Activated naive CD8-positive, alpha-beta T cell treated with anti-CD3 and anti-CD28 coated beads, Interleukin-2, amount 10 ng/mL, durations not matched to agents 7 days and 5 days (primary cell): ENCODE measurements around the gene TFEC. TPM values are rescaled to one million over a fixed set of nuclear protein-coding genes. Genes with fewer than 3 reads are reported as not detected.
"Not testable (repeated sequence)": the region's sequence is repeated elsewhere in the genome, so short reads cannot be mapped to it uniquely, and the experiment has no call there.

ENCODE experiments used
- ATAC-seq: fragments of 150-1000 bp; cut with Tn5 transposase; one replicate; pipeline ENCODE4 v1.10.0; 2021; ENCODE audit warnings: low read depth, moderate library complexity
- POLR2A ChIA-PET: fragments of 350-600 bp; sonication (Branson Sonifier 250); formaldehyde crosslinking; loops from one replicate; lab custom pipeline; 2021; ENCODE audit warnings: antibody characterized with exemption; lab: Charles Lee
- DNase-seq: peaks from one replicate; pipeline ENCODE4 v3.0.0; 2021
- H3K27ac Mint-ChIP-seq: one replicate; pipeline ENCODE4 v1.8.0; 2022; ENCODE audit warnings: mild to moderate bottlenecking, mixed read lengths
- H3K27me3 Mint-ChIP-seq: one replicate; pipeline ENCODE4 v1.8.0; 2022; ENCODE audit warnings: mild to moderate bottlenecking, moderate library complexity, mixed read lengths
- H3K36me3 Mint-ChIP-seq: one replicate; pipeline ENCODE4 v1.8.0; 2021; ENCODE audit warnings: mild to moderate bottlenecking, mixed read lengths
- H3K4me1 Mint-ChIP-seq: one replicate; pipeline ENCODE4 v1.8.0; 2021; ENCODE audit warnings: mixed read lengths
- H3K4me3 Mint-ChIP-seq: one replicate; pipeline ENCODE4 v1.8.0; 2022; ENCODE audit warnings: mild to moderate bottlenecking, moderate library complexity, mixed read lengths
- H3K9me3 Mint-ChIP-seq: one replicate; pipeline ENCODE4 v1.8.0; 2021; ENCODE audit warnings: mixed read lengths
- total RNA-seq, 2 experiments: library from RNA; stranded (reverse); gene quantifications; one replicate each; pipeline ENCODE4 v1.2.3, GENCODE V29; 2021

Gene TFEC, protein sequence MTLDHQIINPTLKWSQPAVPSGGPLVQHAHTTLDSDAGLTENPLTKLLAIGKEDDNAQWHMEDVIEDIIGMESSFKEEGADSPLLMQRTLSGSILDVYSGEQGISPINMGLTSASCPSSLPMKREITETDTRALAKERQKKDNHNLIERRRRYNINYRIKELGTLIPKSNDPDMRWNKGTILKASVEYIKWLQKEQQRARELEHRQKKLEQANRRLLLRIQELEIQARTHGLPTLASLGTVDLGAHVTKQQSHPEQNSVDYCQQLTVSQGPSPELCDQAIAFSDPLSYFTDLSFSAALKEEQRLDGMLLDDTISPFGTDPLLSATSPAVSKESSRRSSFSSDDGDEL
- 1 to 10 TPM; 1.1 to 1.3 TPM for total RNA-seq

GRCh38 chr7:116030651-116031276 is at the start of gene TFEC:
TSS of gene TFEC (minus strand) at chr7:116030763. CDS start at chr7:115984441, 46,322 bp downstream.
- POLR2A ChIA-PET, result no interaction called here
- ATAC-seq (no peak), DNase-seq (no peak)
- H3K36me3 Mint-ChIP-seq, result no peaks in the 10 kb centered on the region
- H3K27me3 Mint-ChIP-seq, result peaks cover 2% of the 10 kb centered on the region
- no peaks in the 10 kb centered on the region for H3K9me3 Mint-ChIP-seq
- H3K27ac Mint-ChIP-seq, result no peak within 1 kb of the TSS
- no peaks in the 10 kb centered on the region for H3K4me1 Mint-ChIP-seq
- no peak within 1 kb of the TSS for H3K4me3 Mint-ChIP-seq

GRCh38 chr7:116075351-116076145 is 45.0 kb upstream of the TFEC start:
- H3K36me3 Mint-ChIP-seq, result no peaks in the 10 kb centered on the region
- no peak overlapping the region for H3K27ac Mint-ChIP-seq
- H3K4me1 Mint-ChIP-seq, result no peaks in the 10 kb centered on the region
- DNase-seq (no peak), ATAC-seq (no peak)
- POLR2A ChIA-PET, result no interaction called here
- H3K27me3 Mint-ChIP-seq, result no peaks in the 10 kb centered on the region
- H3K4me3 Mint-ChIP-seq, result no peak overlapping the region
- H3K9me3 Mint-ChIP-seq, result no peaks in the 10 kb centered on the region

GRCh38 chr7:116071629-116072028 is 41.1 kb upstream of the TFEC start:
- peaks cover 4% of the 10 kb centered on the region for H3K27me3 Mint-ChIP-seq
- no peak overlapping the region for H3K27ac Mint-ChIP-seq
- H3K36me3 Mint-ChIP-seq, result no peaks in the 10 kb centered on the region
- DNase-seq, result no peak
- H3K4me1 Mint-ChIP-seq, result no peaks in the 10 kb centered on the region
- ATAC-seq, result no peak
- H3K4me3 Mint-ChIP-seq, result no peak overlapping the region
- POLR2A ChIA-PET, result no interaction called here
- H3K9me3 Mint-ChIP-seq, result no peaks in the 10 kb centered on the region

DNA sequence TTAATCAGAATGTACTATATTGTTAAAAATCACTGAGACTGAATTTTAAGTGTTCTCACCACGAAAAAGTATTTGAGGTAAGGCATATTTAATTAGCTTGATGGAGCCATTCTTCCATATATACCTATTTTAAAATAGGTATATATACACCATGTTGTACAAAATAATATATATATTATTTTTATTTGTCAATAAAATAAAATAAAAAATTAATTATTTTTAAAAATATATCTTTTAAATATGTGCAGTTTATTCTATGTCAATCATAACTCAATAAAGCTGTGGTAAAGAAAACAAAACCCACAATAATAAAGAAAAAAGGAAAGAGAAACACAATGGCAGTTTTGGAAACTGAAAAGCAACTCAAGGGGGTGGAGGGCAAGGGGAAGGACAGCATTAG is 33.6 kb upstream of the TFEC start:
- ATAC-seq (no peak), DNase-seq (no peak)
- no peaks in the 10 kb centered on the region for H3K4me1 Mint-ChIP-seq
- peaks cover 4% of the 10 kb centered on the region for H3K27me3 Mint-ChIP-seq
- no peaks in the 10 kb centered on the region for H3K9me3 Mint-ChIP-seq
- H3K27ac Mint-ChIP-seq, result no peak overlapping the region
- no peaks in the 10 kb centered on the region for H3K36me3 Mint-ChIP-seq
- H3K4me3 Mint-ChIP-seq, result no peak overlapping the region
- POLR2A ChIA-PET, result no interaction called here

GRCh38 chr7:116062666-116063065 is 32.1 kb upstream of the TFEC start:
- POLR2A ChIA-PET, result no interaction called here
- no peak for ATAC-seq
- Mint-ChIP-seq H3K9me3 (no peaks in the 10 kb centered on the region), H3K27ac (no peak overlapping the region), H3K4me1 (no peaks in the 10 kb centered on the region), H3K36me3 (no peaks in the 10 kb centered on the region), H3K27me3 (no peaks in the 10 kb centered on the region), H3K4me3 (no peak overlapping the region)
- DNase-seq, result no peak

DNA sequence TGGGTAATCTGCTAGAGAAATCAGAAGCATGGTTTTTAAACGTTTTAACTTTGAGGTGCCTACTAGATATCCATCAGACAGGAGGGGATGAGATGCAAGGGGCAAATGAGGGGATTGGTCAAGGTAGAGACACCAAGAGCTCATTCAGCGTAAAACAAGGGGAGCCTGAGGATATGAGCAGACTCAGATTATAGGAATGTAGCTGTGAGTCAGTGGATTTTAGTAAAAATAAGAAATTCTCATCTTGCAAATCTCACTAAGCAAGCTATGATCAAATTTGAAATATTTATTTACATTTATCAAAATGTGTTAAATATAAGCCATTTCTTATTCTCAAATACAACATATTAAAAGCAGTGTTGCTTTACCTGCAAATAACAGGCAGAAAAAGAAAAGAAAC is 21.4 kb upstream of the TFEC start:
- no peak overlapping the region for H3K27ac Mint-ChIP-seq

DNA sequence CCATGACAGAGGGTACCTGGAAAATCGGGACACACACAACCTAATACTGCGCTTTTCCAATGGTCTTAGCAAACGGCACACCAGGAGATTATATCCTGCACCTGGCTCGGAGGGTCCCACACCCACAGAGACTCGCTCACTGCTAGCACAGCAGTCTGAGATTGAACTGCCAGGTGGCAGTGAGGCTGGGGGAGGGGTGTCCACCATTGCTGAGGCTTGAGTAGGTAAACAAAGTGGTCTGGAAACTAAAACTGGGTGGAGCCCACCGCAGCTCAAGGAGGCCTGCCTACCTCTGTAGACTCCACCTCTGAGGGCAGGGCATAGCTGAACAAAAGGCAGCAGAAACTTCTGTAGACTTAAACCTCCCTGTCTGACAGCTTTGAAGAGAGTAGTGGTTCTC is 16.7 kb upstream of the TFEC start:
- H3K27me3 Mint-ChIP-seq, H3K4me1 Mint-ChIP-seq, H3K4me3 Mint-ChIP-seq, H3K36me3 Mint-ChIP-seq, ATAC-seq, DNase-seq, POLR2A ChIA-PET, H3K9me3 Mint-ChIP-seq, H3K27ac Mint-ChIP-seq: not testable (repeated sequence)

More for the DNA sequence above, 21.4 kb upstream of the TFEC start:
- Mint-ChIP-seq H3K36me3 (no peaks in the 10 kb centered on the region), H3K4me3 (no peak overlapping the region), H3K4me1 (no peaks in the 10 kb centered on the region), H3K27me3 (no peaks in the 10 kb centered on the region), H3K9me3 (no peaks in the 10 kb centered on the region)
- DNase-seq (no peak), ATAC-seq (no peak)
- POLR2A ChIA-PET, result no interaction called here

GRCh38 chr7:116045532-116045931 is 15.0 kb upstream of the TFEC start:
- Mint-ChIP-seq H3K4me3 (no peak overlapping the region), H3K36me3 (no peaks in the 10 kb centered on the region), H3K4me1 (no peaks in the 10 kb centered on the region), H3K27ac (no peak overlapping the region), H3K9me3 (no peaks in the 10 kb centered on the region), H3K27me3 (no peaks in the 10 kb centered on the region)
- ATAC-seq (no peak), DNase-seq (no peak)
- POLR2A ChIA-PET, result no interaction called here

GRCh38 chr7:116041615-116042014 is 11.1 kb upstream of the TFEC start:
- no peak for ATAC-seq
- no peaks in the 10 kb centered on the region for H3K9me3 Mint-ChIP-seq
- H3K27me3 Mint-ChIP-seq, result no peaks in the 10 kb centered on the region
- H3K27ac Mint-ChIP-seq, result no peak overlapping the region
- H3K36me3 Mint-ChIP-seq, result no peaks in the 10 kb centered on the region
- H3K4me3 Mint-ChIP-seq, result no peak overlapping the region
- DNase-seq, result no peak
- POLR2A ChIA-PET, result no interaction called here
- H3K4me1 Mint-ChIP-seq, result no peaks in the 10 kb centered on the region

GRCh38 chr7:116037401-116037800 is 6.8 kb upstream of the TFEC start:
- no peaks in the 10 kb centered on the region for H3K27me3 Mint-ChIP-seq
- ATAC-seq (no peak), DNase-seq (no peak)
- no peaks in the 10 kb centered on the region for H3K36me3 Mint-ChIP-seq
- no peaks in the 10 kb centered on the region for H3K9me3 Mint-ChIP-seq
- no peaks in the 10 kb centered on the region for H3K4me1 Mint-ChIP-seq
- POLR2A ChIA-PET, result no interaction called here
- no peak overlapping the region for H3K27ac Mint-ChIP-seq
- H3K4me3 Mint-ChIP-seq, result no peak overlapping the region

GRCh38 chr7:116034411-116034810 is 3.8 kb upstream of the TFEC start:
- H3K36me3 Mint-ChIP-seq, result no peaks in the 10 kb centered on the region
- H3K4me1 Mint-ChIP-seq, result no peaks in the 10 kb centered on the region
- DNase-seq (no peak), ATAC-seq (no peak)
- no peak overlapping the region for H3K4me3 Mint-ChIP-seq
- no peak overlapping the region for H3K27ac Mint-ChIP-seq
- POLR2A ChIA-PET, result no interaction called here
- H3K9me3 Mint-ChIP-seq, result no peaks in the 10 kb centered on the region
- no peaks in the 10 kb centered on the region for H3K27me3 Mint-ChIP-seq

- POLR2A ChIA-PET, result no interaction called here
- no peak for DNase-seq
- ATAC-seq, result no peak
Observed at GRCh38 chr7:116032886-116033285, 2.3 kb upstream of the TFEC start.

DNA sequence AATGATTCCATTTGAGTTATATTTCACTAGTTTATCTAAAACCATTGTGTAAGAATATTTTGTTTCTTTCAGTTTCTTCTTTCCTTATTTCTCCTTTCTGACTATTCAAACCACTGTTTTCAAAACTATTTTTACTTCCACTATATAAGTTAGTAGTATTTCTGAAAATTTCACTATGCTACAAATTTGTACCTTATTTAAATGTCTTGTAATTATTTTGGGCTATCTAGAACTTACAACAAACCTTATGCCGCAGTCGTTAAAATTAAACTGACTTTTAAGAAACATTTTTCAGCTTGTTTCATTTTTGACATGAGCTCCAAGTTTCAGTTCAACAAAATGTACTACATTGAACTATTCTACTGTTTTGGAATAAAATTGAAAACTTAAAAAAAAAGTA is 1.8 kb downstream of the TFEC start:
- no peak for DNase-seq
- POLR2A ChIA-PET, result no interaction called here

More at GRCh38 chr7:116032886-116033285, 2.3 kb upstream of the TFEC start:
- no peaks in the 10 kb centered on the region for H3K36me3 Mint-ChIP-seq
- no peak overlapping the region for H3K4me3 Mint-ChIP-seq
- no peaks in the 10 kb centered on the region for H3K9me3 Mint-ChIP-seq
- no peak overlapping the region for H3K27ac Mint-ChIP-seq
- no peaks in the 10 kb centered on the region for H3K4me1 Mint-ChIP-seq
- peaks cover 2% of the 10 kb centered on the region for H3K27me3 Mint-ChIP-seq

More for the DNA sequence above, 1.8 kb downstream of the TFEC start:
- H3K9me3 Mint-ChIP-seq, result no peaks in the 10 kb centered on the region
- no peak overlapping the region for H3K27ac Mint-ChIP-seq
- peaks cover 2% of the 10 kb centered on the region for H3K27me3 Mint-ChIP-seq
- H3K4me3 Mint-ChIP-seq, result no peak overlapping the region
- H3K36me3 Mint-ChIP-seq, result no peaks in the 10 kb centered on the region
- ATAC-seq, result no peak
- H3K4me1 Mint-ChIP-seq, result no peaks in the 10 kb centered on the region
